Rectal smooth muscle tissue (tissue), 1 donor: ENCODE results near the gene MAMLD1.
A peak's percentile ranks its signal among the peaks of the same experiment; 100 is the strongest.

Experiments
- H3K27ac ChIP-seq: one replicate; pipeline ENCODE4 v1.7.0; 2013; ENCODE audit warnings: low read depth, low read length, inconsistent platforms
- H3K27me3 ChIP-seq: one replicate; pipeline ENCODE4 v1.7.0; 2013; ENCODE audit warnings: low read length; ENCODE audit not compliant: control insufficient read depth, insufficient read depth
- H3K36me3 ChIP-seq: one replicate; pipeline ENCODE4 v1.7.0; 2013; ENCODE audit warnings: low read length; ENCODE audit not compliant: control insufficient read depth, insufficient read depth
- H3K4me1 ChIP-seq: one replicate; pipeline ENCODE4 v1.7.0; 2013; ENCODE audit warnings: low read length; ENCODE audit not compliant: control insufficient read depth, insufficient read depth
- H3K4me3 ChIP-seq: one replicate; pipeline ENCODE4 v1.7.0; 2013; ENCODE audit warnings: low read length
- H3K9ac ChIP-seq: one replicate; pipeline ENCODE4 v1.7.0; 2013; ENCODE audit warnings: low read length

Gene MAMLD1

GRCh38 chrX:150537851-150538250, 174.7 kb downstream of the MAMLD1 start:
- Histone ChIP-seq H3K36me3 (no peaks in the 10 kb centered on the region), H3K9ac (no peak overlapping the region), H3K27me3 (no peaks in the 10 kb centered on the region), H3K27ac (no peak overlapping the region), H3K4me3 (no peak overlapping the region), H3K4me1 (no peaks in the 10 kb centered on the region)

DNA sequence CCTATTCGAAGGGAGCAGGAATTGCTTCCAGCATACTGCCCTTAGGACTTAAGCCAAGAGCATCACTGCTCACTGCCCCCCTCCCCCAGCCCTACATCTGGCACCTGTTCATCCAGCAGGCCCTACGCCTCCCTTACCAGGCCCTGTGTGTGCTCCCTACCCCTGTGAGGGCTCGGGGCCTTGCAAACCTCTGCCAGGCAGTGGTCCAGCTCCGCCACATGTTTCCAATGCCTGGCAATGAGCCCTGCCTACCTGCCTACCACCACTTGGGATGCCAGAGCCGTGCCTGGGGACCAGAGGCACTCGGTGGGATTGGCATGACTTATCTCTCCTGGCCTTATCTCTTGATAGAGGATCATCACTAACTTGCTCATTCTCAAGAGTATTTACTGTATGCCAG, 177.8 kb downstream of the MAMLD1 start:
- Histone ChIP-seq H3K4me1 (no peaks in the 10 kb centered on the region), H3K36me3 (no peaks in the 10 kb centered on the region), H3K27ac (no peak overlapping the region), H3K9ac (no peak overlapping the region), H3K27me3 (no peaks in the 10 kb centered on the region), H3K4me3 (no peak overlapping the region)

- Histone ChIP-seq H3K36me3 (no peaks in the 10 kb centered on the region), H3K4me1 (no peaks in the 10 kb centered on the region), H3K4me3 (no peak overlapping the region), H3K9ac (no peak overlapping the region), H3K27ac (no peak overlapping the region), H3K27me3 (no peaks in the 10 kb centered on the region)
Measured at GRCh38 chrX:150542846-150543229, 179.7 kb downstream of the MAMLD1 start.

DNA sequence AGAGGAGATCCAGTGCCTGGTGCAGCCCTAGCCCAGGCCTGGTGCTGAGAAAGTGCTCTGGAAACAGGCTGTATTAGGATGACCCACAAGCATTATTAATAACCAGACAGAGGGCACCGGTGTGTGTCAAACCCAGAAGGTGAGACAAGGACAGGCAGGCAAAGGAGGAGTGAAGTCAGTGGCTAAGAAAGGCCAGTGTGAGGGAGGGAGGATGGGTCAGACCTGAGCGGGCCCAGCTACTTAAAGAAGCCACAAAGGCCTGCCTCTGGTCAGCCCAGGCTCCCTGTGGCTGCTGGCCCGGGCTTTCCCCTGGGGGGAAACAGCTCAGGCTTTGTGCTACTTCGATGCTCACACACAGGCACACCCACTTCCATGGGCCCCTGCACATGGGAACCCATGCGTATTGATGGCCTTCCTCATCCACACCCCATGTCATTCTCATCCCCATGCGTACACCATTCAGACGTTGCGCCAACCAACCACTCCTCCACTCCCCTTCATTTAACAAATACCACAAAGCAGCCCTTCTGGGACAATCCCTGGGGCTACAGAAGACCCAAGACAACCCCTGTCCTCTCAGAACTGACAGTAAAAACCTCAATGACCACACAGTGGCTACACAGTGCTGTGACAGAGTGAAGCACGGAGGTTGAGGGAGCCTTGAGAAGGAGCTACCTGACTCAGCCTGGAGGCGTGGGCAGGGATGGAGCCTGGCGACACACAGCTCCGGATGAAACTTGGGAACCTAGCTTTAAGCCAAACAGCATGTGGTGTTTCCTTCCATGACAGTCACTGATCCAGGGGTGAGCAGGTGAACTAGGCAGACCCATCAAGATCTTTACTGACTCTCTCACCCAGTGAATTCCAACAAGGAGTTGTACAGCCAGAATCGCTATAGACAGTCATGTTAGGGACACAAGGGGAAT, 180.4 kb downstream of the MAMLD1 start:
- H3K36me3 ChIP-seq, result no peaks in the 10 kb centered on the region
- H3K4me3 ChIP-seq, result no peak overlapping the region
- H3K27ac ChIP-seq, result no peak overlapping the region
- no peaks in the 10 kb centered on the region for H3K27me3 ChIP-seq
- H3K4me1 ChIP-seq, result no peaks in the 10 kb centered on the region
- H3K9ac ChIP-seq, result no peak overlapping the region

GRCh38 chrX:150544222-150544787, 181.2 kb downstream of the MAMLD1 start:
- Histone ChIP-seq H3K4me1 (no peaks in the 10 kb centered on the region), H3K27ac (no peak overlapping the region), H3K36me3 (no peaks in the 10 kb centered on the region), H3K27me3 (no peaks in the 10 kb centered on the region), H3K9ac (no peak overlapping the region), H3K4me3 (no peak overlapping the region)

- no peaks in the 10 kb centered on the region for H3K36me3 ChIP-seq
- no peak overlapping the region for H3K9ac ChIP-seq
- no peak overlapping the region for H3K4me3 ChIP-seq
- H3K27me3 ChIP-seq, result no peaks in the 10 kb centered on the region
- H3K27ac ChIP-seq, result no peak overlapping the region
- H3K4me1 ChIP-seq, result no peaks in the 10 kb centered on the region
Measured at GRCh38 chrX:150544835-150545770, 182.0 kb downstream of the MAMLD1 start.

DNA sequence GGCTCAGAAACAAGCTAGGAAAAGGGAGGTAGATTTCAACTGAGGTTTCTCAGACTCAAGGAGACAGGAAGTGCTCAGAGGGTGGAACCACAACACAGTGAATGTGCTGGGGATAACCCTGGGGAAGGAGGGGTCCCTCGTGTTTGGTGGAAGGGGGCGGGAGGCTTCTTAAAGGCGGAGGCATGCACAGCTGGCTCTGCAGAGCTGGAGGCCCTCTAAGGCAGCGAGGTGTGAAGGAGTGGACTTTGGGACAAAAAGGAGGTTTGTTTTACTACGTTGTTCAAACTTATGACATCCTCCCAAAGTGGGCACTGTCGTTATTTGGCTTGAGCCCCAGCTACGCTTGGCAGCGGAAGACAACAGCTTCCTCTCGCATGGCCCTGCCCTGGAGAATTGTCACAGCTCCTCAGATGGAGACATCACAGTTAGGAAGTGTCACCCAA, 183.6 kb downstream of the MAMLD1 start:
- no peaks in the 10 kb centered on the region for H3K27me3 ChIP-seq
- H3K27ac ChIP-seq, result peak overlapping the region; percentile 79
- H3K4me1 ChIP-seq, result no peaks in the 10 kb centered on the region
- H3K36me3 ChIP-seq, result no peaks in the 10 kb centered on the region
- peak overlapping the region; percentile 49 for H3K4me3 ChIP-seq
- H3K9ac ChIP-seq, result no peak overlapping the region

GRCh38 chrX:150547375-150548115, 184.4 kb downstream of the MAMLD1 start:
- Histone ChIP-seq H3K4me3 (peak overlapping the region; percentile 49), H3K4me1 (no peaks in the 10 kb centered on the region), H3K27ac (peak overlapping the region; percentile 79), H3K27me3 (no peaks in the 10 kb centered on the region), H3K9ac (no peak overlapping the region), H3K36me3 (no peaks in the 10 kb centered on the region)

- H3K4me3 ChIP-seq, result peak overlapping the region; percentile 49
- no peaks in the 10 kb centered on the region for H3K36me3 ChIP-seq
- H3K27me3 ChIP-seq, result no peaks in the 10 kb centered on the region
- no peak overlapping the region for H3K9ac ChIP-seq
- no peaks in the 10 kb centered on the region for H3K4me1 ChIP-seq
- peak overlapping the region; percentile 79 for H3K27ac ChIP-seq
Measured at GRCh38 chrX:150548251-150548650, 185.1 kb downstream of the MAMLD1 start.

GRCh38 chrX:150548684-150549083, 185.6 kb downstream of the MAMLD1 start:
- H3K27me3 ChIP-seq, result no peaks in the 10 kb centered on the region
- H3K27ac ChIP-seq, result no peak overlapping the region
- no peak overlapping the region for H3K9ac ChIP-seq
- H3K4me1 ChIP-seq, result no peaks in the 10 kb centered on the region
- H3K4me3 ChIP-seq, result no peak overlapping the region
- H3K36me3 ChIP-seq, result no peaks in the 10 kb centered on the region

DNA sequence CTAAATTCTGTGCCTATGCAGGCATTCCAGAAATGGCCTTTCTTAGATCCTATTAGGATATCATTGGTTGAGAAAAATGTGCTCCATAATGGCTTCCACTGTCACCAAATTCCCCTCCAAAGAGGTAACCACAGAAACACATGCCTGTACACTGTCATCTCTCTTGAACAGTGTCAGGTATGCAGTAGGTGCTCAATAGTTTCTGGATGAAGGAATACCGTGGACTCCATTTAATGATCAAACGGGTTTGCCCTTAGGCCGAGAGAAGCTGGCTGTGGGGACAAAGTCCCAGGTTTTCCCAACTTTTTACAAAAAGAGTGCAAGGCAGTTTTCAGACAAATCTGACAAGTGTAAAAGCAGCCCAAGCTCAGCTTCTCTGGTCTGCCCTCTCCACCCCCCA, 188.8 kb downstream of the MAMLD1 start:
- H3K27me3 ChIP-seq, result no peaks in the 10 kb centered on the region
- H3K36me3 ChIP-seq, result no peaks in the 10 kb centered on the region
- H3K9ac ChIP-seq, result no peak overlapping the region
- no peaks in the 10 kb centered on the region for H3K4me1 ChIP-seq
- no peak overlapping the region for H3K27ac ChIP-seq
- H3K4me3 ChIP-seq, result no peak overlapping the region

GRCh38 chrX:150558424-150558823, 195.3 kb downstream of the MAMLD1 start:
- no peak overlapping the region for H3K4me3 ChIP-seq
- no peak overlapping the region for H3K27ac ChIP-seq
- H3K27me3 ChIP-seq, result no peaks in the 10 kb centered on the region
- H3K4me1 ChIP-seq, result no peaks in the 10 kb centered on the region
- no peak overlapping the region for H3K9ac ChIP-seq
- H3K36me3 ChIP-seq, result no peaks in the 10 kb centered on the region
